ENCODE measurements around the gene C4orf51.
"Not testable (repeated sequence)": the region's sequence is repeated elsewhere in the genome, so short reads cannot be mapped to it uniquely, and the experiment has no call there.

Gene C4orf51

GRCh38 chr4:145679991-145680455 lies at the start of gene C4orf51:
C4orf51 (plus strand) TSS chr4:145680146; CDS start chr4:145680204, 58 bp downstream.
- Histone ChIP-seq H3K27ac (no peak within 1 kb of the TSS), H3K36me3 (no peaks in the 10 kb centered on the region), H3K9me3 (no peaks in the 10 kb centered on the region), H3K4me1 (ENCODE audit: control insufficient read depth in 1 of 2, insufficient read depth in 1 of 2, low read depth in 1 of 2, low read length in 1 of 2) (no peaks in the 10 kb centered on the region), H3K4me3 (ENCODE audit: low read depth in 1 of 2, low read length in 1 of 2) (no peak within 1 kb of the TSS), H3K27me3 (no peaks in the 10 kb centered on the region)
- TF ChIP-seq CTCF (IDR thresholded peaks at IDR 0.05): no peak

GRCh38 chr4:145635117-145635516 lies 44.8 kb upstream of the C4orf51 start:
- H3K4me1 ChIP-seq (ENCODE audit: control insufficient read depth in 1 of 2, insufficient read depth in 1 of 2, low read depth in 1 of 2, low read length in 1 of 2): no peaks in the 10 kb centered on the region
- H3K4me3 ChIP-seq (ENCODE audit: low read depth in 1 of 2, low read length in 1 of 2): no peak overlapping the region
- H3K9me3 ChIP-seq: no peaks in the 10 kb centered on the region
- TF ChIP-seq CTCF (IDR thresholded peaks at IDR 0.05): no peak
- H3K27me3 ChIP-seq: no peaks in the 10 kb centered on the region
- H3K27ac ChIP-seq: no peak overlapping the region
- H3K36me3 ChIP-seq: no peaks in the 10 kb centered on the region

GRCh38 chr4:145635630-145636029 lies 44.3 kb upstream of the C4orf51 start:
- H3K36me3 ChIP-seq: no peaks in the 10 kb centered on the region
- no peaks in the 10 kb centered on the region for H3K9me3 ChIP-seq
- H3K4me1 ChIP-seq (ENCODE audit: control insufficient read depth in 1 of 2, insufficient read depth in 1 of 2, low read depth in 1 of 2, low read length in 1 of 2): no peaks in the 10 kb centered on the region
- no peak overlapping the region for H3K27ac ChIP-seq
- H3K4me3 ChIP-seq (ENCODE audit: low read depth in 1 of 2, low read length in 1 of 2): no peak overlapping the region
- H3K27me3 ChIP-seq: no peaks in the 10 kb centered on the region
- TF ChIP-seq CTCF (IDR thresholded peaks at IDR 0.05): no peak

- H3K36me3 ChIP-seq: no peaks in the 10 kb centered on the region
These were observed 40.7 kb upstream of the C4orf51 start for GRCh38 chr4:145639186-145639698.

GRCh38 chr4:145640236-145640635 lies 39.7 kb upstream of the C4orf51 start:
- H3K36me3 ChIP-seq; H3K9me3 ChIP-seq; H3K4me3 ChIP-seq (ENCODE audit: low read depth in 1 of 2, low read length in 1 of 2); H3K27me3 ChIP-seq; H3K4me1 ChIP-seq (ENCODE audit: control insufficient read depth in 1 of 2, insufficient read depth in 1 of 2, low read depth in 1 of 2, low read length in 1 of 2); H3K27ac ChIP-seq: not testable (repeated sequence)

More at GRCh38 chr4:145639186-145639698, 40.7 kb upstream of the C4orf51 start:
- Histone ChIP-seq H3K4me3 (ENCODE audit: low read depth in 1 of 2, low read length in 1 of 2) (no peak overlapping the region), H3K4me1 (ENCODE audit: control insufficient read depth in 1 of 2, insufficient read depth in 1 of 2, low read depth in 1 of 2, low read length in 1 of 2) (no peaks in the 10 kb centered on the region), H3K27ac (no peak overlapping the region), H3K9me3 (no peaks in the 10 kb centered on the region), H3K27me3 (no peaks in the 10 kb centered on the region)
- no peak for TF ChIP-seq CTCF (IDR thresholded peaks at IDR 0.05)

GRCh38 chr4:145643295-145643694 lies 36.7 kb upstream of the C4orf51 start:
- H3K27ac ChIP-seq: no peak overlapping the region
- H3K36me3 ChIP-seq: no peaks in the 10 kb centered on the region
- H3K4me1 ChIP-seq (ENCODE audit: control insufficient read depth in 1 of 2, insufficient read depth in 1 of 2, low read depth in 1 of 2, low read length in 1 of 2): no peaks in the 10 kb centered on the region
- no peaks in the 10 kb centered on the region for H3K27me3 ChIP-seq
- TF ChIP-seq CTCF (IDR thresholded peaks at IDR 0.05): no peak
- H3K9me3 ChIP-seq: no peaks in the 10 kb centered on the region
- no peak overlapping the region for H3K4me3 ChIP-seq (ENCODE audit: low read depth in 1 of 2, low read length in 1 of 2)
